ENCODE data around the gene FOXK2.
A peak's percentile ranks its signal among the peaks of the same experiment; 100 is the strongest.
"Not testable (repeated sequence)": the region's sequence is repeated elsewhere in the genome, so short reads cannot be mapped to it uniquely, and the experiment has no call there.

The FOXK2 gene

GRCh38 chr17:82495844-82496528 is 23.5 kb upstream of the FOXK2 start:
- DNase-seq (ENCODE audit: low spot score): peak; percentile 72

GRCh38 chr17:82496529-82497434 is 22.8 kb upstream of the FOXK2 start:
- peak; percentile 91 for DNase-seq (ENCODE audit: low spot score)

GRCh38 chr17:82497483-82498405 is 21.8 kb upstream of the FOXK2 start:
- peak; percentile 13 for DNase-seq (ENCODE audit: low spot score)

- no peak for DNase-seq (ENCODE audit: low spot score)
Observed at GRCh38 chr17:82502207-82502606, 17.3 kb upstream of the FOXK2 start.

- no peak for DNase-seq (ENCODE audit: low spot score)
Observed at GRCh38 chr17:82503094-82503727, 16.3 kb upstream of the FOXK2 start.

GRCh38 chr17:82503728-82504308 is 15.7 kb upstream of the FOXK2 start:
- no peak for DNase-seq (ENCODE audit: low spot score)

GRCh38 chr17:82505296-82505695 is 14.2 kb upstream of the FOXK2 start:
- DNase-seq (ENCODE audit: low spot score): no peak

GRCh38 chr17:82506402-82506801 is 13.1 kb upstream of the FOXK2 start:
- not testable (repeated sequence) for DNase-seq (ENCODE audit: low spot score)

GRCh38 chr17:82507631-82508175 is 11.8 kb upstream of the FOXK2 start:
- DNase-seq (ENCODE audit: low spot score): no peak

GRCh38 chr17:82511642-82512041 is 7.9 kb upstream of the FOXK2 start:
- not testable (repeated sequence) for DNase-seq (ENCODE audit: low spot score)

GRCh38 chr17:82513864-82514263 is 5.7 kb upstream of the FOXK2 start:
- DNase-seq (ENCODE audit: low spot score): not testable (repeated sequence)

- no peak for DNase-seq (ENCODE audit: low spot score)
Observed at GRCh38 chr17:82517230-82517865, 2.2 kb upstream of the FOXK2 start.

GRCh38 chr17:82519971-82520903 is 705 bp downstream of the FOXK2 start:
- DNase-seq (ENCODE audit: low spot score): no peak

GRCh38 chr17:82524540-82524939 is 5.0 kb downstream of the FOXK2 start:
- no peak for DNase-seq (ENCODE audit: low spot score)

GRCh38 chr17:82525712-82526111 is 6.2 kb downstream of the FOXK2 start:
- DNase-seq (ENCODE audit: low spot score): no peak

GRCh38 chr17:82527898-82528297 is 8.4 kb downstream of the FOXK2 start:
- no peak for DNase-seq (ENCODE audit: low spot score)

- no peak for DNase-seq (ENCODE audit: low spot score)
Observed at GRCh38 chr17:82528484-82529265, 9.1 kb downstream of the FOXK2 start.

GRCh38 chr17:82529914-82530300 is 10.4 kb downstream of the FOXK2 start:
- no peak for DNase-seq (ENCODE audit: low spot score)
